HEK293 (cell line): ENCODE results near the gene MUSK.
"Not testable (repeated sequence)": the region's sequence is repeated elsewhere in the genome, so short reads cannot be mapped to it uniquely, and the experiment has no call there.

Source experiments
- CTCF ChIA-PET: fragments of 350-600 bp; formaldehyde crosslinking; extraction: SDS; loops from one replicate; lab custom pipeline; 2021; ENCODE audit warnings: antibody characterized with exemption; lab: Yijun Ruan, JAX
- POLR2A ChIA-PET: fragments of 300-600 bp; formaldehyde crosslinking; extraction: SDS; loops from one replicate; lab custom pipeline; 2020; ENCODE audit warnings: antibody characterized with exemption, inconsistent platforms; lab: Yijun Ruan, JAX
- H3K27ac ChIP-seq: fragments of 200-500 bp; sonication (Bioruptor generic); 2 replicates; pipeline ENCODE4 v1.5.1; 2014; ENCODE audit warnings: low read depth, low read length, control low read depth, inconsistent platforms; ENCODE audit errors: extremely low read depth
- H3K36me3 ChIP-seq, 2 experiments: fragments of 200-500 bp in 1 of 2; sonication (Bioruptor generic) in 1 of 2; 1 replicate in 1 of 2; 2 replicates in 1 of 2; pipeline ENCODE4 v1.5.1; 2014 to 2017; ENCODE audit warnings: inconsistent platforms in 2 of 2, low read length in 2 of 2; ENCODE audit not compliant: control insufficient read depth in 2 of 2, insufficient read depth in 1 of 2
- H3K4me1 ChIP-seq: fragments of 200-500 bp; sonication (Bioruptor generic); 2 replicates; pipeline ENCODE4 v1.5.1; 2014; ENCODE audit warnings: mild to moderate bottlenecking, low read length, inconsistent platforms; ENCODE audit not compliant: control insufficient read depth, insufficient read depth
- H3K4me3 ChIP-seq: 2 replicates; pipeline ENCODE4 v1.5.1; 2011; ENCODE audit warnings: low read depth, mild to moderate bottlenecking, control low read depth, low read length, moderate library complexity
- H3K9me3 ChIP-seq: fragments of 200-500 bp; sonication (Bioruptor generic); 2 replicates; pipeline ENCODE4 v1.5.1; 2014; ENCODE audit warnings: low read depth, low read length, inconsistent platforms; ENCODE audit not compliant: control insufficient read depth, insufficient read depth
- BCL11A ChIP-seq: fragments of 450-650 bp; formaldehyde crosslinking; IDR thresholded peaks from 2 replicates; pipeline ENCODE4 v1.5.1; 2016; ENCODE audit warnings: low read depth, missing biosample characterization, missing genetic modification characterization
- IKZF3 ChIP-seq: fragments of 450-650 bp; IDR thresholded peaks from 2 replicates; pipeline ENCODE4 v1.5.0; 2018; ENCODE audit warnings: missing biosample characterization, mild to moderate bottlenecking, missing genetic modification characterization, moderate library complexity
- PRDM6 ChIP-seq: fragments of 450-650 bp; formaldehyde crosslinking; IDR thresholded peaks from 2 replicates; pipeline ENCODE4 v1.5.1; 2017; ENCODE audit warnings: missing biosample characterization, missing genetic modification characterization
- REST ChIP-seq: fragments of 450-650 bp; formaldehyde crosslinking; IDR thresholded peaks from 2 replicates; pipeline ENCODE4 v1.5.1; 2016; ENCODE audit warnings: missing biosample characterization, missing genetic modification characterization
- SCRT1 ChIP-seq: fragments of 450-650 bp; formaldehyde crosslinking; IDR thresholded peaks from 2 replicates; pipeline ENCODE4 v1.5.1; 2016; ENCODE audit warnings: missing biosample characterization, missing genetic modification characterization, borderline replicate concordance
- YY2 ChIP-seq: fragments of 450-650 bp; formaldehyde crosslinking; IDR thresholded peaks from 2 replicates; pipeline ENCODE4 v1.5.1; 2016; ENCODE audit warnings: missing biosample characterization, missing genetic modification characterization
- ZBTB21 ChIP-seq: fragments of 450-650 bp; formaldehyde crosslinking; IDR thresholded peaks from 2 replicates; pipeline ENCODE4 v1.5.1; 2017; ENCODE audit warnings: missing biosample characterization, missing genetic modification characterization
- ZNF18 ChIP-seq: fragments of 450-650 bp; formaldehyde crosslinking; IDR thresholded peaks from 2 replicates; pipeline ENCODE4 v1.5.1; 2016; ENCODE audit warnings: missing biosample characterization, missing genetic modification characterization
- ZNF341 ChIP-seq: fragments of 450-650 bp; formaldehyde crosslinking; IDR thresholded peaks from 2 replicates; pipeline ENCODE4; 2016; ENCODE audit warnings: low read depth, missing biosample characterization, missing genetic modification characterization
- ZNF510 ChIP-seq: fragments of 450-650 bp; formaldehyde crosslinking; IDR thresholded peaks from 2 replicates; pipeline ENCODE4 v1.5.1; 2018; ENCODE audit warnings: mild to moderate bottlenecking, missing genetic modification characterization, missing biosample characterization; ENCODE audit not compliant: insufficient replicate concordance
- ZNF521 ChIP-seq: fragments of 450-650 bp; formaldehyde crosslinking; IDR thresholded peaks from 2 replicates; pipeline ENCODE4 v1.5.1; 2017; ENCODE audit warnings: missing biosample characterization, mild to moderate bottlenecking, missing genetic modification characterization

MUSK gene

GRCh38 chr9:110825950-110826349 lies 157.4 kb downstream of the MUSK start:
- Histone ChIP-seq H3K4me3 (no peak overlapping the region), H3K9me3 (no peaks in the 10 kb centered on the region), H3K4me1 (no peaks in the 10 kb centered on the region), H3K27ac (no peak overlapping the region), H3K36me3 (no peaks in the 10 kb centered on the region)
- ChIA-PET CTCF (no interaction called here), POLR2A (no interaction called here)
- TF ChIP-seq ZNF510, result no peak
- TF ChIP-seq SCRT1 (tag by site-specific recombination), result no peak
- no peak for TF ChIP-seq ZNF521
- no peak for TF ChIP-seq IKZF3 (tag by site-specific recombination)
- TF ChIP-seq YY2 (tag by site-specific recombination), result no peak

GRCh38 chr9:110826400-110826799 lies 157.8 kb downstream of the MUSK start:
- H3K27ac ChIP-seq, CTCF ChIA-PET, POLR2A ChIA-PET, H3K9me3 ChIP-seq, H3K4me1 ChIP-seq, H3K36me3 ChIP-seq, H3K4me3 ChIP-seq: not testable (repeated sequence)

- ChIA-PET POLR2A (no interaction called here), CTCF (no interaction called here)
- H3K4me1 ChIP-seq, result no peaks in the 10 kb centered on the region
- H3K9me3 ChIP-seq, result no peaks in the 10 kb centered on the region
- no peak for TF ChIP-seq ZNF341 (tag by site-specific recombination)
- 0 out of 2 replicates have a peak, but pooled peaks have one; percentile 64 for TF ChIP-seq REST (tag by site-specific recombination)
- no peak overlapping the region for H3K27ac ChIP-seq
- no peak overlapping the region for H3K4me3 ChIP-seq
- no peaks in the 10 kb centered on the region for H3K36me3 ChIP-seq
These were observed 159.7 kb downstream of the MUSK start for GRCh38 chr9:110828264-110828663.

- H3K4me1 ChIP-seq, result no peaks in the 10 kb centered on the region
- no peak overlapping the region for H3K27ac ChIP-seq
- POLR2A ChIA-PET, result no interaction called here
- CTCF ChIA-PET, result no interaction called here
- no peaks in the 10 kb centered on the region for H3K36me3 ChIP-seq
- TF ChIP-seq ZBTB21 (tag by site-specific recombination), result no peak
- no peak for TF ChIP-seq ZNF18 (tag by site-specific recombination)
- no peak overlapping the region for H3K4me3 ChIP-seq
- H3K9me3 ChIP-seq, result no peaks in the 10 kb centered on the region
These were observed 161.9 kb downstream of the MUSK start for GRCh38 chr9:110830495-110830894.

GRCh38 chr9:110832926-110833325 lies 164.3 kb downstream of the MUSK start:
- ChIA-PET POLR2A (no interaction called here), CTCF (interaction anchor here (0.7 kb wide), 1 partner anchor 181 kb away, joined by 4 read pairs; no protein-coding TSS in a partner anchor)
- TF ChIP-seq BCL11A (tag by site-specific recombination) (no peak), PRDM6 (tag by site-specific recombination) (no peak)
- H3K9me3 ChIP-seq, result no peaks in the 10 kb centered on the region
- H3K4me1 ChIP-seq, result no peaks in the 10 kb centered on the region
- no peak overlapping the region for H3K4me3 ChIP-seq
- H3K27ac ChIP-seq, result no peak overlapping the region
- no peaks in the 10 kb centered on the region for H3K36me3 ChIP-seq
